H9 (cell line): Measurements from ENCODE around the gene SNX18. TPM values are rescaled to one million over a fixed set of nuclear protein-coding genes. Genes with fewer than 3 reads are reported as not detected.

Source experiments
- DNase-seq: peaks from one replicate; pipeline ENCODE4 v3.0.0-alpha.2; 2017
- H2AFZ ChIP-seq: one replicate; pipeline ENCODE4 v1.6.1; 2013; ENCODE audit warnings: mild to moderate bottlenecking, low read length, control low read depth, moderate library complexity
- H2AK5ac ChIP-seq: 2 replicates; pipeline ENCODE4 v1.6.1; 2013; ENCODE audit warnings: low read length, control low read depth, mixed read lengths; ENCODE audit not compliant: insufficient read length
- H2BK120ac ChIP-seq: one replicate; pipeline ENCODE4 v1.6.1; 2013; ENCODE audit warnings: low read depth, mild to moderate bottlenecking, low read length, control low read depth, inconsistent platforms; ENCODE audit not compliant: poor library complexity, severe bottlenecking
- H2BK12ac ChIP-seq: 2 replicates; pipeline ENCODE4 v1.6.1; 2013; ENCODE audit warnings: low read length, control low read depth, mixed read lengths, low read depth; ENCODE audit not compliant: insufficient read length
- H2BK15ac ChIP-seq: 2 replicates; pipeline ENCODE4 v1.6.1; 2013; ENCODE audit warnings: low read depth, low read length, control low read depth
- H2BK20ac ChIP-seq: one replicate; pipeline ENCODE4 v1.6.1; 2013; ENCODE audit warnings: low read depth, mild to moderate bottlenecking, low read length, control low read depth, inconsistent platforms; ENCODE audit not compliant: poor library complexity, severe bottlenecking
- H2BK5ac ChIP-seq: 2 replicates; pipeline ENCODE4 v1.6.1; 2013; ENCODE audit warnings: low read length, control low read depth, mixed read lengths; ENCODE audit not compliant: insufficient read length
- H3K14ac ChIP-seq: 2 replicates; pipeline ENCODE4 v1.6.1; 2013; ENCODE audit warnings: low read length, control low read depth; ENCODE audit not compliant: insufficient read depth
- H3K18ac ChIP-seq: 2 replicates; pipeline ENCODE4 v1.6.1; 2013; ENCODE audit warnings: low read depth, mild to moderate bottlenecking, mixed read lengths, low read length, control low read depth; ENCODE audit not compliant: insufficient read length
- H3K23ac ChIP-seq: 2 replicates; pipeline ENCODE4 v1.6.1; 2013; ENCODE audit warnings: low read length, control low read depth, mixed read lengths, low read depth; ENCODE audit not compliant: insufficient read length
- H3K23me2 ChIP-seq: 2 replicates; pipeline ENCODE4 v1.6.1; 2013; ENCODE audit warnings: low read depth, mild to moderate bottlenecking, mixed read lengths, low read length, control low read depth; ENCODE audit not compliant: insufficient read length, poor library complexity, severe bottlenecking
- H3K27ac ChIP-seq: 2 replicates; pipeline ENCODE4 v1.5.1; 2013; ENCODE audit warnings: low read length, control low read depth, mixed read lengths, low read depth; ENCODE audit not compliant: insufficient read length
- H3K27me3 ChIP-seq: 2 replicates; pipeline ENCODE4 v1.6.1; 2013; ENCODE audit warnings: low read length, control low read depth, inconsistent platforms; ENCODE audit not compliant: insufficient read depth
- H3K4ac ChIP-seq: 2 replicates; pipeline ENCODE4 v1.6.1; 2013; ENCODE audit warnings: low read depth, mild to moderate bottlenecking, control low read depth, inconsistent platforms, low read length, moderate library complexity
- H3K4me1 ChIP-seq: 2 replicates; pipeline ENCODE4 v1.6.1; 2013; ENCODE audit warnings: low read length, control low read depth, inconsistent platforms; ENCODE audit not compliant: insufficient read depth
- H3K4me2 ChIP-seq: 2 replicates; pipeline ENCODE4 v1.6.1; 2013; ENCODE audit warnings: low read length, control low read depth, mixed read lengths; ENCODE audit not compliant: insufficient read length, insufficient read depth
- H3K56ac ChIP-seq: 2 replicates; pipeline ENCODE4 v1.6.1; 2013; ENCODE audit warnings: low read depth, mild to moderate bottlenecking, mixed read lengths, low read length, control low read depth; ENCODE audit not compliant: insufficient read length
- H3K79me1 ChIP-seq: 2 replicates; pipeline ENCODE4 v1.6.1; 2013; ENCODE audit warnings: low read depth, mild to moderate bottlenecking, moderate library complexity, low read length, control low read depth, inconsistent platforms; ENCODE audit not compliant: insufficient read depth, poor library complexity, severe bottlenecking
- H3K79me2 ChIP-seq: 2 replicates; pipeline ENCODE4 v1.6.1; 2013; ENCODE audit warnings: low read length, control low read depth, inconsistent platforms; ENCODE audit not compliant: insufficient read depth
- H3K9ac ChIP-seq: 2 replicates; pipeline ENCODE4 v1.6.1; 2013; ENCODE audit warnings: low read length, control low read depth, mixed read lengths; ENCODE audit not compliant: insufficient read length; ENCODE audit errors: extremely low read depth
- H3K9me3 ChIP-seq: one replicate; pipeline ENCODE4 v1.6.1; 2013; ENCODE audit warnings: low read depth, low read length, inconsistent platforms; ENCODE audit not compliant: control insufficient read depth
- H3T11ph ChIP-seq: one replicate; pipeline ENCODE4 v1.6.1; 2013; ENCODE audit warnings: mild to moderate bottlenecking, low read length, control low read depth, inconsistent platforms
- H4K20me1 ChIP-seq: one replicate; pipeline ENCODE4 v1.6.1; 2013; ENCODE audit not compliant: control insufficient read depth, insufficient read length, insufficient read depth
- H4K5ac ChIP-seq: 2 replicates; pipeline ENCODE4 v1.6.1; 2013; ENCODE audit warnings: low read depth, mild to moderate bottlenecking, mixed read lengths, low read length, control low read depth; ENCODE audit not compliant: insufficient read length
- H4K8ac ChIP-seq: replicated peaks from 2 replicates; pipeline ENCODE4 v1.6.1; 2013; ENCODE audit warnings: low read length, control low read depth, mixed read lengths, low read depth; ENCODE audit not compliant: insufficient read length
- H4K91ac ChIP-seq: 2 replicates; pipeline ENCODE4 v1.6.1; 2013; ENCODE audit warnings: low read depth, mild to moderate bottlenecking, moderate library complexity, mixed read lengths, low read length, control low read depth; ENCODE audit not compliant: insufficient read length
- H3K27ac Mint-ChIP-seq, 3 experiments: 2 replicates in 2 of 3; 3 replicates in 1 of 3; pipeline ENCODE4 v1.8.0; 2020 to 2021; ENCODE audit warnings: mixed read lengths in 3 of 3, mild to moderate bottlenecking in 1 of 3, moderate library complexity in 1 of 3
- H3K27me3 Mint-ChIP-seq: 2 replicates; pipeline ENCODE4 v1.8.0; 2021; ENCODE audit warnings: low read depth, mild to moderate bottlenecking, moderate library complexity, mixed read lengths
- H3K36me3 Mint-ChIP-seq, 3 experiments: 2 replicates in 2 of 3; 3 replicates in 1 of 3; pipeline ENCODE4 v1.8.0; 2020 to 2021; ENCODE audit warnings: low read depth in 3 of 3, mixed read lengths in 3 of 3; ENCODE audit not compliant: insufficient read depth in 1 of 3
- H3K4me1 Mint-ChIP-seq, 2 experiments: 2 replicates each; pipeline ENCODE4 v1.8.0; 2020; ENCODE audit warnings: mixed read lengths in 2 of 2
- H3K4me3 Mint-ChIP-seq, 2 experiments: 2 replicates in 1 of 2; 3 replicates in 1 of 2; pipeline ENCODE4 v1.8.0; 2020 to 2021; ENCODE audit warnings: mild to moderate bottlenecking in 2 of 2, mixed read lengths in 2 of 2, moderate library complexity in 1 of 2
- H3K9me3 Mint-ChIP-seq, 2 experiments: 2 replicates in 1 of 2; 3 replicates in 1 of 2; pipeline ENCODE4 v1.8.0; 2020; ENCODE audit warnings: mild to moderate bottlenecking in 2 of 2, mixed read lengths in 2 of 2, moderate library complexity in 1 of 2
- total RNA-seq: library from RNA; stranded (reverse); gene quantifications from 2 replicates; pipeline ENCODE4 v1.2.1, GENCODE V29; 2021
- TF ChIP-seq, protein P1 (sequence below): fragments of 200-600 bp; sonication (generic); conservative IDR thresholded peaks from 3 replicates; pipeline ENCODE4 v1.8.0; 2021; ENCODE audit warnings: antibody characterized with exemption, mild to moderate bottlenecking

SNX18 gene
- total RNA-seq, 1 experiment from 2014 or later, result 17.2 TPM

DNA sequence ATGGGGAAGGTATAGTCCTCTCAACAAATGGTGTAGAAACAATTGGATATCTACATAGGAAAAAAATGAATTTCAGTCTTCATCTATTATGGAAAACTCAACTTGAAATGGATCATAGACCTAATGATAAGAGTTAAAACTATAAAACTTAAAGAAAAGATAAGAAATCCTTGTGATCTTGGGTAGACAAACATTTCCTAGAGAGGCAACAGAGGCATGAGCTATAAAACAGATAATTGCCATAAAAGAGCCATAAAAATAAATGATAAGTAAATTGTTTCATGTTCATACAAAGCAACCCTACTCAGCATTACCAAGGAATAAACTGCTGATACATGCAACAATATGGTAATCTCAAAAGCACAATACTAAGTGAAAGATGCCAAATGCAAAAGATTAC is 76.2 kb downstream of the SNX18 start:
- H3K4ac ChIP-seq, result no peak overlapping the region
- DNase-seq, result no peak

More for the DNA sequence above, 76.2 kb downstream of the SNX18 start:
- H2BK12ac ChIP-seq, result no peak overlapping the region
- no peak overlapping the region for H2AK5ac ChIP-seq
- no peak overlapping the region for H3T11ph ChIP-seq
- H3K56ac ChIP-seq, result no peak overlapping the region
- H2BK5ac ChIP-seq, result no peak overlapping the region
- no peaks in the 10 kb centered on the region for H3K27me3 Mint-ChIP-seq
- H3K9me3 ChIP-seq, result no peaks in the 10 kb centered on the region
- H3K27ac Mint-ChIP-seq, result no peak overlapping the region
- H3K27me3 ChIP-seq, result no peaks in the 10 kb centered on the region
- no peak overlapping the region for H2BK20ac ChIP-seq
- no peak overlapping the region for H4K8ac ChIP-seq
- no peak overlapping the region for H3K23ac ChIP-seq
- no peak overlapping the region for H2AFZ ChIP-seq
- no peak overlapping the region for H2BK15ac ChIP-seq
- no peak overlapping the region for H4K5ac ChIP-seq
- peaks cover 4 to 8% (median 5%) of the 10 kb centered on the region in 3 experiments; a peak in 6 of 7 replicates for H3K36me3 Mint-ChIP-seq
- no peak overlapping the region for H3K27ac ChIP-seq
- H3K14ac ChIP-seq, result no peak overlapping the region
- TF ChIP-seq, protein P1, sequence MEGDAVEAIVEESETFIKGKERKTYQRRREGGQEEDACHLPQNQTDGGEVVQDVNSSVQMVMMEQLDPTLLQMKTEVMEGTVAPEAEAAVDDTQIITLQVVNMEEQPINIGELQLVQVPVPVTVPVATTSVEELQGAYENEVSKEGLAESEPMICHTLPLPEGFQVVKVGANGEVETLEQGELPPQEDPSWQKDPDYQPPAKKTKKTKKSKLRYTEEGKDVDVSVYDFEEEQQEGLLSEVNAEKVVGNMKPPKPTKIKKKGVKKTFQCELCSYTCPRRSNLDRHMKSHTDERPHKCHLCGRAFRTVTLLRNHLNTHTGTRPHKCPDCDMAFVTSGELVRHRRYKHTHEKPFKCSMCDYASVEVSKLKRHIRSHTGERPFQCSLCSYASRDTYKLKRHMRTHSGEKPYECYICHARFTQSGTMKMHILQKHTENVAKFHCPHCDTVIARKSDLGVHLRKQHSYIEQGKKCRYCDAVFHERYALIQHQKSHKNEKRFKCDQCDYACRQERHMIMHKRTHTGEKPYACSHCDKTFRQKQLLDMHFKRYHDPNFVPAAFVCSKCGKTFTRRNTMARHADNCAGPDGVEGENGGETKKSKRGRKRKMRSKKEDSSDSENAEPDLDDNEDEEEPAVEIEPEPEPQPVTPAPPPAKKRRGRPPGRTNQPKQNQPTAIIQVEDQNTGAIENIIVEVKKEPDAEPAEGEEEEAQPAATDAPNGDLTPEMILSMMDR, result no peak
- no peak overlapping the region for H2BK120ac ChIP-seq
- no peaks in the 10 kb centered on the region for H3K79me1 ChIP-seq
- H3K4me1 Mint-ChIP-seq, result no peaks in the 10 kb centered on the region
- H4K91ac ChIP-seq, result no peak overlapping the region
- peaks cover 11 to 17% of the 10 kb centered on the region in 2 experiments for H3K9me3 Mint-ChIP-seq
- H3K23me2 ChIP-seq, result no peaks in the 10 kb centered on the region
- H3K4me1 ChIP-seq, result no peaks in the 10 kb centered on the region
- H3K4me3 Mint-ChIP-seq, result no peak overlapping the region
- no peak overlapping the region for H3K18ac ChIP-seq
- no peak overlapping the region for H3K4me2 ChIP-seq
- no peak overlapping the region for H3K9ac ChIP-seq
- no peaks in the 10 kb centered on the region for H3K79me2 ChIP-seq
- no peaks in the 10 kb centered on the region for H4K20me1 ChIP-seq
